OCI-M2 (cell line): ENCODE results near the gene MLH3.

Experiments
- DNase-seq: peaks from one replicate; lab custom pipeline; 2025; ENCODE audit not compliant: unreplicated experiment; lab: John Stamatoyannopoulos, UW

Gene MLH3

GRCh38 chr14:74985806-74986205 lies 65.5 kb downstream of the MLH3 start:
- DNase-seq: no peak

GRCh38 chr14:74985028-74985310 lies 66.3 kb downstream of the MLH3 start:
- DNase-seq: no peak

- DNase-seq: no peak
Observed at GRCh38 chr14:74984236-74985027, 66.8 kb downstream of the MLH3 start.

GRCh38 chr14:74983343-74983742 lies 67.9 kb downstream of the MLH3 start:
- no peak for DNase-seq

GRCh38 chr14:74982661-74983060 lies 68.6 kb downstream of the MLH3 start:
- DNase-seq: no peak

GRCh38 chr14:74981833-74982232 lies 69.4 kb downstream of the MLH3 start:
- no peak for DNase-seq

- DNase-seq: no peak
Observed at GRCh38 chr14:74981462-74981782, 69.8 kb downstream of the MLH3 start.

GRCh38 chr14:74980731-74981461 lies 70.4 kb downstream of the MLH3 start:
- no peak for DNase-seq

GRCh38 chr14:74980398-74980730 lies 70.9 kb downstream of the MLH3 start:
- DNase-seq: no peak

- no peak for DNase-seq
Observed at GRCh38 chr14:74979442-74980397, 71.5 kb downstream of the MLH3 start.

- no peak for DNase-seq
Observed at GRCh38 chr14:74979029-74979428, 72.2 kb downstream of the MLH3 start.

GRCh38 chr14:74978416-74978947 lies 72.8 kb downstream of the MLH3 start:
- no peak for DNase-seq

GRCh38 chr14:74977901-74978385 lies 73.3 kb downstream of the MLH3 start:
- no peak for DNase-seq

- DNase-seq: no peak
Observed at GRCh38 chr14:74977164-74977900, 73.9 kb downstream of the MLH3 start.

- DNase-seq: no peak
Observed at GRCh38 chr14:74976264-74977113, 74.8 kb downstream of the MLH3 start.

- DNase-seq: no peak
Observed at GRCh38 chr14:74975059-74975810, 76.0 kb downstream of the MLH3 start.

GRCh38 chr14:74974364-74975058 lies 76.8 kb downstream of the MLH3 start:
- no peak for DNase-seq

- DNase-seq: no peak
Observed at GRCh38 chr14:74973905-74974363, 77.3 kb downstream of the MLH3 start.
